Osteocyte (in vitro differentiated cells): ENCODE results near the gene PRKN. TPM values are rescaled to one million over a fixed set of nuclear protein-coding genes. Genes with fewer than 3 reads are reported as not detected.
"Not testable (repeated sequence)": the region's sequence is repeated elsewhere in the genome, so short reads cannot be mapped to it uniquely, and the experiment has no call there.

ENCODE experiments used
- DNase-seq: peaks from one replicate; pipeline ENCODE4 v3.0.0; 2021; ENCODE audit warnings: mixed read lengths; ENCODE audit not compliant: unreplicated experiment; ENCODE audit errors: extremely low spot score
- H3K27ac Mint-ChIP-seq: one replicate; pipeline ENCODE4 v1.8.0; 2021; ENCODE audit warnings: mild to moderate bottlenecking, mixed read lengths; ENCODE audit not compliant: unreplicated experiment
- H3K27me3 Mint-ChIP-seq: one replicate; pipeline ENCODE4 v1.8.0; 2021; ENCODE audit warnings: mixed read lengths; ENCODE audit not compliant: unreplicated experiment
- H3K36me3 Mint-ChIP-seq: one replicate; pipeline ENCODE4 v1.8.0; 2021; ENCODE audit warnings: mixed read lengths; ENCODE audit not compliant: unreplicated experiment
- H3K4me1 Mint-ChIP-seq: one replicate; pipeline ENCODE4 v1.8.0; 2021; ENCODE audit warnings: mixed read lengths; ENCODE audit not compliant: unreplicated experiment
- H3K4me3 Mint-ChIP-seq: one replicate; pipeline ENCODE4 v1.8.0; 2021; ENCODE audit warnings: mild to moderate bottlenecking, moderate library complexity, mixed read lengths; ENCODE audit not compliant: unreplicated experiment
- H3K9me3 Mint-ChIP-seq: one replicate; pipeline ENCODE4 v1.8.0; 2021; ENCODE audit warnings: mixed read lengths; ENCODE audit not compliant: unreplicated experiment
- total RNA-seq: library from RNA; stranded (reverse); gene quantifications from 2 replicates; pipeline ENCODE4 v1.2.1, GENCODE V29; 2021
- TF ChIP-seq, protein P1 (sequence below): fragments of 200-600 bp; sonication (generic); IDR thresholded peaks from 2 replicates; pipeline ENCODE4 v1.5.0; 2021; ENCODE audit warnings: antibody characterized with exemption, mild to moderate bottlenecking, moderate library complexity

PRKN gene
- total RNA-seq, 1 donor from 2014 or later, result 13.4 TPM

DNA sequence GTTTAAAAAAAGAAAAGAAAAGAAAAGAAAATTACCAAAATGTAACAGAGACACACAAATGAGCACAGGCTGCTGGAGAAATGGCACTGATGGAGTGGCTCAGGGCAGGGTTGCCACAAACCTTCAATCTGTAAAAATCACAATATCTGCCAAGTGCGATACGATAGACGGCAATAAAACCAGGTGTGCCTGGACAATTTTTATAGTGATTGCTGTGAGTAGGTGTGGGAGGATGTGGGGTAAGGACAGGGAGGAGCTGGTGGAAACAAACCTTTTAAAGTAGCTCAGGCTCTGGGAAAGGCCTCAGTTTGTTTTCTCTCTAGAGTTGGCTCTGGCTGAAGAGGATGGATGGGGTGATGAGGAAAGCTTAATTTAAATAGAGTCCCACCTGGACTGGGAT is 861.0 kb downstream of the PRKN start:
- H3K4me1 Mint-ChIP-seq, result peaks cover 3% of the 10 kb centered on the region
- no peak for DNase-seq
- no peak overlapping the region for H3K4me3 Mint-ChIP-seq
- peaks cover 8% of the 10 kb centered on the region for H3K36me3 Mint-ChIP-seq
- TF ChIP-seq, protein P1, sequence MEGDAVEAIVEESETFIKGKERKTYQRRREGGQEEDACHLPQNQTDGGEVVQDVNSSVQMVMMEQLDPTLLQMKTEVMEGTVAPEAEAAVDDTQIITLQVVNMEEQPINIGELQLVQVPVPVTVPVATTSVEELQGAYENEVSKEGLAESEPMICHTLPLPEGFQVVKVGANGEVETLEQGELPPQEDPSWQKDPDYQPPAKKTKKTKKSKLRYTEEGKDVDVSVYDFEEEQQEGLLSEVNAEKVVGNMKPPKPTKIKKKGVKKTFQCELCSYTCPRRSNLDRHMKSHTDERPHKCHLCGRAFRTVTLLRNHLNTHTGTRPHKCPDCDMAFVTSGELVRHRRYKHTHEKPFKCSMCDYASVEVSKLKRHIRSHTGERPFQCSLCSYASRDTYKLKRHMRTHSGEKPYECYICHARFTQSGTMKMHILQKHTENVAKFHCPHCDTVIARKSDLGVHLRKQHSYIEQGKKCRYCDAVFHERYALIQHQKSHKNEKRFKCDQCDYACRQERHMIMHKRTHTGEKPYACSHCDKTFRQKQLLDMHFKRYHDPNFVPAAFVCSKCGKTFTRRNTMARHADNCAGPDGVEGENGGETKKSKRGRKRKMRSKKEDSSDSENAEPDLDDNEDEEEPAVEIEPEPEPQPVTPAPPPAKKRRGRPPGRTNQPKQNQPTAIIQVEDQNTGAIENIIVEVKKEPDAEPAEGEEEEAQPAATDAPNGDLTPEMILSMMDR, result no peak
- H3K9me3 Mint-ChIP-seq, result no peaks in the 10 kb centered on the region
- H3K27ac Mint-ChIP-seq, result no peak overlapping the region
- no peaks in the 10 kb centered on the region for H3K27me3 Mint-ChIP-seq

DNA sequence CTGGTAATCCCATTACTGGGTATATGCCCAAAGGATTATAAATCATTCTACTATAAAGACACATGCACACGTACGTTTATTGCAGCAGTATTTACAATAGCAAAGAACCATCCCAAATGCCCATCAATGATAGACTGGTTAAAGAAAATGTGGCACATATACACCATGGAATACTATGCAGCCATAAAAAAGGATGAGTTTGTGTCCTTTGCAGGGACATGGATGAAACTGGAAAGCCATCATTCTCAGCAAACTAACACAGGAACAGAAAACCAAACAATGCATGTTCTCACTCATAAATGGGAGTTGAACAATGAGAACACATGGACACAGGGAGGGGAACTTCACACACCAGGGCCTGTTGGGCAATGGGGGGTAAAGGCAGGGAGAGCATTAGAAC is 866.5 kb downstream of the PRKN start:
- DNase-seq, H3K4me3 Mint-ChIP-seq, H3K27me3 Mint-ChIP-seq, H3K27ac Mint-ChIP-seq, H3K4me1 Mint-ChIP-seq, H3K9me3 Mint-ChIP-seq, H3K36me3 Mint-ChIP-seq: not testable (repeated sequence)

DNA sequence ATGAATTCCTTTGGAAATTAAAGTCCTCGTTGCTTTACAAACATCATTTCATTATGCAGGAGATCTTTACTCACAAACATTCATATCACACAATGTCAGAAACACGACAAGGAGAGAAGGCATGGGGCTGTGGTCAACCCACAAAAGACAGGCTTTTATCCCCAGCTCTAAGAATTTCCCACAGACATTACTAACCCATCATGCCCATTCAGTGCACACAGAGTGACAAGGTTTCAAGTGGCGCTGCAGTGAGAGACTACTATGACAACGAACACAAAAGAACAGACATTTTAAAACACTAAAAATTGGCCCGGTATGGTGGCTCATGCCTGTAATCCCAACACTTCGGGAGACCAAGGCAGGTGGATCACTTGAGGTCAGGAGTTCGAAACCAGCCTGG is 873.9 kb downstream of the PRKN start:
- Mint-ChIP-seq H3K4me1 (peaks cover 12% of the 10 kb centered on the region), H3K4me3 (no peak overlapping the region), H3K36me3 (no peaks in the 10 kb centered on the region), H3K9me3 (no peaks in the 10 kb centered on the region), H3K27me3 (no peaks in the 10 kb centered on the region), H3K27ac (no peak overlapping the region)
- no peak for DNase-seq
- TF ChIP-seq, protein P1, result no peak

DNA sequence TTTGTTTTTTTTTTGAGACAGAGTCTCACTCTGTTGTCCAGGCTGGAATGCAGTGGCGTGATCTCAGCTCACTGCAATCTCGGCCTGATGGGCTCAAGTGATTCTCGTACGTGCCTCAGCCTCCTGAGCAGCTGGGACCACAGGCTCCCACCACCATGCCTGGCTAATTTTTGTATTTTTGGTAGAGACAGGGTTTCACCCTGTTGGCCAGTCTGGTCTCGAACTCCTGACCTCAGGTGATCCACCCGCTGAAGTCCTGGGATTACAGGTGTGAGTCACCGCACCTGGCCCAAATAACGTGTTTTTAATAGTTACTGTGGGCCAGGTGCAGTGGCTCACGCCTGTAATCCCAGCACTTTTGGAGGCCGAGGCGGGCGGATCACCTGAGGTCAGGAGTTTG is 876.1 kb downstream of the PRKN start:
- not testable (repeated sequence) for H3K27me3 Mint-ChIP-seq, H3K27ac Mint-ChIP-seq, H3K36me3 Mint-ChIP-seq, H3K4me3 Mint-ChIP-seq, H3K9me3 Mint-ChIP-seq, DNase-seq
- peaks cover 16% of the 10 kb centered on the region for H3K4me1 Mint-ChIP-seq

DNA sequence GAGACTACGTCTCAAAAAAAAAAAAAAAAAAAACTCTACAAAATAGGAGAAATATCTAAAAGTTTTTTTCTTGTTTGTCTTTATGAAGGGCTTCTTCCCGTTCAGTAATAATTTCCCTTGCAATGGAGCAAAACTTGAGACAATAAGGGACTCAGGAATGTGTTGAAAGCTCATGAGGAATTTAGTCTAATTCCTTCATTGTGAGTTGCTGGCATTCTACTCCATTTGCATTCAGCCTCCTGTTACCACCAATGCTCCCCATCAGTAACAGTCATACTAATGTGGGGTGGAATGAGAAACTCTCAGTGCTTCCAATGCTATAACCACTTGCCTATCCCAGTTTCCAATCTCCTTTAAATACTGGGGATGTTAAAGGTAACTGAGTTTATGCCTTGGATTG is 877.0 kb downstream of the PRKN start:
- TF ChIP-seq, protein P1, result no peak
- Mint-ChIP-seq H3K27ac (no peak overlapping the region), H3K27me3 (no peaks in the 10 kb centered on the region), H3K36me3 (no peaks in the 10 kb centered on the region), H3K9me3 (no peaks in the 10 kb centered on the region), H3K4me3 (no peak overlapping the region), H3K4me1 (peaks cover 16% of the 10 kb centered on the region)
- no peak for DNase-seq

DNA sequence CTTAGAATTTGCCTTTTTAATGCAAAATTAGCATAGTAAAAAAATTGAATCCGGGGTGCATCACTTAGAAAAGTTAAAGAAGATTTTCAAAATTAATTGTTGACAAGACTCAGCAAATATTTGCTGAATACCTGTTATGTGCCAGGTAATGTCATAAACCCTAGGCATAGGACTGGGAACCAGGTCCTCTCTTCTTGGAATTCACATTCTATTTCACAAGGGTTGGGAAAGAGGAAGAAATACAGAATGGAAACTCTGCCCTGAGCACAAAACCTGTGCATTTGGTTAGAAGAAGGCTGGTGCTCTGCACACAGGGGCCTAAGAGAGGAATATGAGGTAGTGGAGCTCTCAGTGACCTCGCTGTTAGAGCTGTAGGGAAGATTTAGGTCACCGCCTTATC is 879.9 kb downstream of the PRKN start:
- H3K27me3 Mint-ChIP-seq, result no peaks in the 10 kb centered on the region

More for the DNA sequence above, 879.9 kb downstream of the PRKN start:
- H3K4me1 Mint-ChIP-seq, result peaks cover 11% of the 10 kb centered on the region
- H3K36me3 Mint-ChIP-seq, result no peaks in the 10 kb centered on the region
- H3K4me3 Mint-ChIP-seq, result no peak overlapping the region
- H3K27ac Mint-ChIP-seq, result no peak overlapping the region
- TF ChIP-seq, protein P1, result no peak
- no peak for DNase-seq
- no peaks in the 10 kb centered on the region for H3K9me3 Mint-ChIP-seq
